ENCODE results near the gene COLQ. TPM values are rescaled to one million over a fixed set of nuclear protein-coding genes. Genes with fewer than 3 reads are reported as not detected.

The COLQ gene
- total RNA-seq, 1 experiment from 2014 or later = 0.64 TPM

DNA sequence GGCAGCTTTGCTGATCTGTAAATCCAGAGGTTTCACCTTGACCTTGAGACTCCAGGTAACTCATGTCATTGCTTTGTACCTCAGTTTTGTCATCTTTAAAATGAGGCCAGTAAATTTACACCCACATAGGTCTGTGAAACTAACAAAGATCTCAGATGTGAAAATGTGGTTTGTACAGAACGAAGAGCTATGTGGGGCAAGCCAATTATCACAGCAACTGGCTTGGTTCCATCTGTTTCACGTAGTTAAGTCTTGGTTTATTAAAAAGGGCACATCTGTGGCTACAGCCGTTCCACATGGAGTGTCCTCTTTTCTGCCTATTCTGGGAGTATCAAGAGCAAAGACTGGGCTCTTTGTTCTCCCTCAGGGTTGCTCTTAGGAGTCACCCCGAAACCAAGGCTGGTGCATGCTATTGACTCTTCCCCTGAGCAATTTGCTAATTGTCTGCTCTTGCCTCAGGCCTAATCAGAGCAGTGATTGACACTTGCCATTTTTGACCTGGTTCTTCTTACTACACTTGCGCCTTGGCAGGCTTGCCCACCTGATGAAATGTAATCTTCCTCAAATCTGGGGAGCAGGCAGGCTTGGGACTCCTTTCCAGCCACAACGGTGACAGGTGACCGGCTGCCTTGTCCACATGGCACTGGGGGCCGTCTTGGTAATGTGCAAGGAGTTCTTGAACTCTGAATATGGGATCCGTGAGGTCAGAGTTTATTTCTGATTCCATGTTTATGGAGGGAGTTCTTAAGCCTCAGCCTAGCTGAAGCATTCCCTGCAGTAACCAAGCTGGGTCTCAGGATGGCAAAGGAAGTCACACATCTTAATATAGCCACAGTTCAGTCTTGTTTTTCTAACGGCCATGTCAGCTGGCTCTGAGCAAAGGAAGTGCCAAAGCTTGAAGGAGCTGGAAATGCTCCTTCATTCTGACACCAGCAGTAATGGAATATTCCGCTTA, 54.0 kb downstream of the COLQ start:
- H3K36me3 ChIP-seq (ENCODE audit: control insufficient read depth, insufficient read depth, low read length) = no peaks in the 10 kb centered on the region
- ChIA-PET CTCF (no interaction called here), POLR2A (no interaction called here)
- no peak overlapping the region for H3K27ac ChIP-seq (ENCODE audit: low read length)
- ATAC-seq = no peak
- H3K4me1 ChIP-seq (ENCODE audit: control insufficient read depth, insufficient read depth, low read length) = no peaks in the 10 kb centered on the region
- BruUV-seq (replicated peaks) = no TSS peak
- in situ Hi-C loops (cut with HindIII; ENCODE audit: low pct_unique_long_range_greater_than_20kb, low sequenced_read_pairs) = no loop called here
- intact Hi-C loops (cut with micrococcal nuclease; ENCODE audit: unreplicated experiment) = no loop called here
- DNase-seq (ENCODE audit: low read depth, low spot score) = no peak
- no peaks in the 10 kb centered on the region for H3K27me3 ChIP-seq (ENCODE audit: control insufficient read depth, insufficient read depth, low read length)
- H3K4me3 ChIP-seq (ENCODE audit: low read depth in 2 of 2, low read length in 2 of 2) = no peak overlapping the region
- TF ChIP-seq SIN3A (IDR thresholded peaks at IDR 0.05; ENCODE audit: borderline replicate concordance, insufficient read depth, low read depth, low read length) (no peak), POLR2AphosphoS5 (IDR thresholded peaks at IDR 0.05; ENCODE audit: low read depth, low read length) (no peak), CTCF (IDR thresholded peaks at IDR 0.05) (no peak)
- TF ChIP-seq, protein P1, sequence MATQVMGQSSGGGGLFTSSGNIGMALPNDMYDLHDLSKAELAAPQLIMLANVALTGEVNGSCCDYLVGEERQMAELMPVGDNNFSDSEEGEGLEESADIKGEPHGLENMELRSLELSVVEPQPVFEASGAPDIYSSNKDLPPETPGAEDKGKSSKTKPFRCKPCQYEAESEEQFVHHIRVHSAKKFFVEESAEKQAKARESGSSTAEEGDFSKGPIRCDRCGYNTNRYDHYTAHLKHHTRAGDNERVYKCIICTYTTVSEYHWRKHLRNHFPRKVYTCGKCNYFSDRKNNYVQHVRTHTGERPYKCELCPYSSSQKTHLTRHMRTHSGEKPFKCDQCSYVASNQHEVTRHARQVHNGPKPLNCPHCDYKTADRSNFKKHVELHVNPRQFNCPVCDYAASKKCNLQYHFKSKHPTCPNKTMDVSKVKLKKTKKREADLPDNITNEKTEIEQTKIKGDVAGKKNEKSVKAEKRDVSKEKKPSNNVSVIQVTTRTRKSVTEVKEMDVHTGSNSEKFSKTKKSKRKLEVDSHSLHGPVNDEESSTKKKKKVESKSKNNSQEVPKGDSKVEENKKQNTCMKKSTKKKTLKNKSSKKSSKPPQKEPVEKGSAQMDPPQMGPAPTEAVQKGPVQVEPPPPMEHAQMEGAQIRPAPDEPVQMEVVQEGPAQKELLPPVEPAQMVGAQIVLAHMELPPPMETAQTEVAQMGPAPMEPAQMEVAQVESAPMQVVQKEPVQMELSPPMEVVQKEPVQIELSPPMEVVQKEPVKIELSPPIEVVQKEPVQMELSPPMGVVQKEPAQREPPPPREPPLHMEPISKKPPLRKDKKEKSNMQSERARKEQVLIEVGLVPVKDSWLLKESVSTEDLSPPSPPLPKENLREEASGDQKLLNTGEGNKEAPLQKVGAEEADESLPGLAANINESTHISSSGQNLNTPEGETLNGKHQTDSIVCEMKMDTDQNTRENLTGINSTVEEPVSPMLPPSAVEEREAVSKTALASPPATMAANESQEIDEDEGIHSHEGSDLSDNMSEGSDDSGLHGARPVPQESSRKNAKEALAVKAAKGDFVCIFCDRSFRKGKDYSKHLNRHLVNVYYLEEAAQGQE (IDR thresholded peaks at IDR 0.05; ENCODE audit: insufficient read depth in 1 of 2, low read depth in 2 of 2, low read length in 1 of 2) = no peak
- H3K9me3 ChIP-seq (ENCODE audit: control insufficient read depth, insufficient read depth, low read depth, low read length) = no peaks in the 10 kb centered on the region

- BruUV-seq (replicated peaks) = no TSS peak
- CTCF ChIA-PET = no interaction called here
- H3K27me3 ChIP-seq (ENCODE audit: control insufficient read depth, insufficient read depth, low read length) = no peaks in the 10 kb centered on the region
- intact Hi-C loops (cut with micrococcal nuclease; ENCODE audit: unreplicated experiment) (no loop called here), in situ Hi-C loops (cut with HindIII; ENCODE audit: low pct_unique_long_range_greater_than_20kb, low sequenced_read_pairs) (no loop called here)
- H3K27ac ChIP-seq (ENCODE audit: low read length) = no peak overlapping the region
- no peaks in the 10 kb centered on the region for H3K9me3 ChIP-seq (ENCODE audit: control insufficient read depth, insufficient read depth, low read depth, low read length)
- POLR2A ChIA-PET = no interaction called here
- DNase-seq (ENCODE audit: low read depth, low spot score) (no peak), ATAC-seq (no peak)
- TF ChIP-seq, protein P1 (IDR thresholded peaks at IDR 0.05; ENCODE audit: insufficient read depth in 1 of 2, low read depth in 2 of 2, low read length in 1 of 2) = no peak
- no peaks in the 10 kb centered on the region for H3K4me1 ChIP-seq (ENCODE audit: control insufficient read depth, insufficient read depth, low read length)
- H3K4me3 ChIP-seq (ENCODE audit: low read depth in 2 of 2, low read length in 2 of 2) = no peak overlapping the region
- no peaks in the 10 kb centered on the region for H3K36me3 ChIP-seq (ENCODE audit: control insufficient read depth, insufficient read depth, low read length)
These were observed 55.5 kb downstream of the COLQ start for GRCh38 chr3:15465876-15466585.
